ENCODE data around the gene TMUB2.
A peak's percentile ranks its signal among the peaks of the same experiment; 100 is the strongest.
"Not testable (repeated sequence)": the region's sequence is repeated elsewhere in the genome, so short reads cannot be mapped to it uniquely, and the experiment has no call there.

Gene TMUB2

GRCh38 chr17:44222112-44222869 is 35.5 kb downstream of the TMUB2 start:
- peaks cover 13% of the 10 kb centered on the region for H3K4me1 Mint-ChIP-seq
- DNase-seq = peak; percentile 73
- H3K27me3 Mint-ChIP-seq = peaks cover 7% of the 10 kb centered on the region
- no peaks in the 10 kb centered on the region for H3K9me3 Mint-ChIP-seq
- H3K4me3 Mint-ChIP-seq = peak overlapping the region; percentile 90
- peaks cover 15% of the 10 kb centered on the region for H3K36me3 Mint-ChIP-seq
- H3K27ac Mint-ChIP-seq = peak overlapping the region; percentile 94
- CTCF ChIA-PET = interaction anchor here (0.6 to 3.1 kb wide), 4 partner anchors 12 to 1808 kb away, joined by 3 to 18 read pairs (median 7); no protein-coding TSS in a partner anchor

GRCh38 chr17:44223541-44224071 is 36.8 kb downstream of the TMUB2 start:
- peaks cover 18% of the 10 kb centered on the region for H3K27me3 Mint-ChIP-seq
- no peak overlapping the region for H3K4me3 Mint-ChIP-seq
- peaks cover 10% of the 10 kb centered on the region for H3K36me3 Mint-ChIP-seq
- CTCF ChIA-PET = no interaction called here
- no peaks in the 10 kb centered on the region for H3K9me3 Mint-ChIP-seq
- DNase-seq = no peak
- no peak overlapping the region for H3K27ac Mint-ChIP-seq
- H3K4me1 Mint-ChIP-seq = peaks cover 13% of the 10 kb centered on the region

GRCh38 chr17:44229090-44229489 is 42.3 kb downstream of the TMUB2 start:
- CTCF ChIA-PET = interaction anchor here (0.9 kb wide), 1 partner anchor 102 kb away, joined by 3 read pairs; no protein-coding TSS in a partner anchor
- Mint-ChIP-seq H3K4me1 (no peaks in the 10 kb centered on the region), H3K27me3 (peaks cover 45% of the 10 kb centered on the region), H3K9me3 (no peaks in the 10 kb centered on the region), H3K4me3 (no peak overlapping the region), H3K36me3 (no peaks in the 10 kb centered on the region), H3K27ac (no peak overlapping the region)
- no peak for DNase-seq

GRCh38 chr17:44230140-44230539 is 43.4 kb downstream of the TMUB2 start:
- Mint-ChIP-seq H3K9me3 (no peaks in the 10 kb centered on the region), H3K36me3 (no peaks in the 10 kb centered on the region), H3K27me3 (peaks cover 49% of the 10 kb centered on the region), H3K4me1 (peaks cover 5% of the 10 kb centered on the region), H3K27ac (no peak overlapping the region), H3K4me3 (no peak overlapping the region)
- DNase-seq = no peak
- CTCF ChIA-PET = no interaction called here

- H3K9me3 Mint-ChIP-seq = no peaks in the 10 kb centered on the region
- H3K36me3 Mint-ChIP-seq = no peaks in the 10 kb centered on the region
- H3K27me3 Mint-ChIP-seq = peaks cover 65% of the 10 kb centered on the region
- DNase-seq = no peak
- H3K27ac Mint-ChIP-seq = no peak overlapping the region
- H3K4me1 Mint-ChIP-seq = peaks cover 6% of the 10 kb centered on the region
- CTCF ChIA-PET = no interaction called here
- H3K4me3 Mint-ChIP-seq = no peak overlapping the region
These were observed 45.3 kb downstream of the TMUB2 start for GRCh38 chr17:44232061-44232460.

- Mint-ChIP-seq H3K9me3 (no peaks in the 10 kb centered on the region), H3K4me3 (no peak overlapping the region), H3K27me3 (peaks cover 56% of the 10 kb centered on the region), H3K4me1 (peaks cover 6% of the 10 kb centered on the region), H3K27ac (no peak overlapping the region), H3K36me3 (no peaks in the 10 kb centered on the region)
- CTCF ChIA-PET = no interaction called here
- DNase-seq = no peak
These were observed 46.8 kb downstream of the TMUB2 start for GRCh38 chr17:44233582-44233981.

- H3K36me3 Mint-ChIP-seq = no peaks in the 10 kb centered on the region
- H3K27me3 Mint-ChIP-seq = peaks cover 49% of the 10 kb centered on the region
- CTCF ChIA-PET = no interaction called here
- H3K4me3 Mint-ChIP-seq = no peak overlapping the region
- H3K4me1 Mint-ChIP-seq = peaks cover 6% of the 10 kb centered on the region
- no peaks in the 10 kb centered on the region for H3K9me3 Mint-ChIP-seq
- no peak for DNase-seq
- H3K27ac Mint-ChIP-seq = no peak overlapping the region
These were observed 48.8 kb downstream of the TMUB2 start for GRCh38 chr17:44235583-44235936.

- no peak overlapping the region for H3K27ac Mint-ChIP-seq
These were observed 49.7 kb downstream of the TMUB2 start for GRCh38 chr17:44236444-44236991.

GRCh38 chr17:44237886-44238285 is 51.1 kb downstream of the TMUB2 start:
- H3K36me3 Mint-ChIP-seq, DNase-seq, H3K4me3 Mint-ChIP-seq, H3K4me1 Mint-ChIP-seq, CTCF ChIA-PET, H3K9me3 Mint-ChIP-seq, H3K27ac Mint-ChIP-seq: not testable (repeated sequence)
- peaks cover 31% of the 10 kb centered on the region for H3K27me3 Mint-ChIP-seq

More at GRCh38 chr17:44236444-44236991, 49.7 kb downstream of the TMUB2 start:
- peaks cover 42% of the 10 kb centered on the region for H3K27me3 Mint-ChIP-seq
- CTCF ChIA-PET = no interaction called here
- H3K4me3 Mint-ChIP-seq = no peak overlapping the region
- no peaks in the 10 kb centered on the region for H3K9me3 Mint-ChIP-seq
- no peak for DNase-seq
- peaks cover 6% of the 10 kb centered on the region for H3K4me1 Mint-ChIP-seq
- no peaks in the 10 kb centered on the region for H3K36me3 Mint-ChIP-seq

GRCh38 chr17:44241106-44241624 is 54.4 kb downstream of the TMUB2 start:
- no peaks in the 10 kb centered on the region for H3K9me3 Mint-ChIP-seq
- no peak overlapping the region for H3K4me3 Mint-ChIP-seq
- no peak for DNase-seq
- H3K36me3 Mint-ChIP-seq = no peaks in the 10 kb centered on the region
- no peak overlapping the region for H3K27ac Mint-ChIP-seq
- peaks cover 16% of the 10 kb centered on the region for H3K27me3 Mint-ChIP-seq
- CTCF ChIA-PET = no interaction called here
- H3K4me1 Mint-ChIP-seq = peaks cover 9% of the 10 kb centered on the region

Data from activated naive CD4-positive, alpha-beta T cell treated with anti-CD3 and anti-CD28 coated beads, Interleukin-2, amount 10 ng/mL, durations not matched to agents 7 days and 5 days (primary cell).